Measurements from ENCODE around the gene MRM2.

MRM2 gene

DNA sequence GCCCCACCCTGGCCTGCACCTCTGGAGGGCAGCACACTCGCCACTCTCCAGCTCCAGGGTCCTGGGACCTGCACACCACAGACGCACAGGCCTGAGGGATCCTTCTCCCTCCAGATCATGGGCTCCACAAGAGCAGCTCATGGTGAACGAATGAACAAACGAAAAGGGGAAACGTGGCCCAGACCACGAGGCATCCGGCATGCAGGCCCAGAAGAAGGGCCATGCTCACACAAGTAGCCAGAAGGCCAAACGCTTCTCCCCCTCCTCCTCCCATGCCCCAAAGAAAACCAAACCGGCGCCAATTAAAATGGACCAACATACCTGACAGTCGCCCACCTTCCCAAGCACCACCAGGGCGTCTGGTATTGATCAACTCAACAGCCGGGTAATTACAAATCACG, 39.6 kb downstream of the MRM2 start:
- no peak overlapping the region for H3K27ac ChIP-seq
- TF ChIP-seq, protein P1, sequence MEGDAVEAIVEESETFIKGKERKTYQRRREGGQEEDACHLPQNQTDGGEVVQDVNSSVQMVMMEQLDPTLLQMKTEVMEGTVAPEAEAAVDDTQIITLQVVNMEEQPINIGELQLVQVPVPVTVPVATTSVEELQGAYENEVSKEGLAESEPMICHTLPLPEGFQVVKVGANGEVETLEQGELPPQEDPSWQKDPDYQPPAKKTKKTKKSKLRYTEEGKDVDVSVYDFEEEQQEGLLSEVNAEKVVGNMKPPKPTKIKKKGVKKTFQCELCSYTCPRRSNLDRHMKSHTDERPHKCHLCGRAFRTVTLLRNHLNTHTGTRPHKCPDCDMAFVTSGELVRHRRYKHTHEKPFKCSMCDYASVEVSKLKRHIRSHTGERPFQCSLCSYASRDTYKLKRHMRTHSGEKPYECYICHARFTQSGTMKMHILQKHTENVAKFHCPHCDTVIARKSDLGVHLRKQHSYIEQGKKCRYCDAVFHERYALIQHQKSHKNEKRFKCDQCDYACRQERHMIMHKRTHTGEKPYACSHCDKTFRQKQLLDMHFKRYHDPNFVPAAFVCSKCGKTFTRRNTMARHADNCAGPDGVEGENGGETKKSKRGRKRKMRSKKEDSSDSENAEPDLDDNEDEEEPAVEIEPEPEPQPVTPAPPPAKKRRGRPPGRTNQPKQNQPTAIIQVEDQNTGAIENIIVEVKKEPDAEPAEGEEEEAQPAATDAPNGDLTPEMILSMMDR (conservative IDR thresholded peaks at IDR 0.05), result no peak

DNA sequence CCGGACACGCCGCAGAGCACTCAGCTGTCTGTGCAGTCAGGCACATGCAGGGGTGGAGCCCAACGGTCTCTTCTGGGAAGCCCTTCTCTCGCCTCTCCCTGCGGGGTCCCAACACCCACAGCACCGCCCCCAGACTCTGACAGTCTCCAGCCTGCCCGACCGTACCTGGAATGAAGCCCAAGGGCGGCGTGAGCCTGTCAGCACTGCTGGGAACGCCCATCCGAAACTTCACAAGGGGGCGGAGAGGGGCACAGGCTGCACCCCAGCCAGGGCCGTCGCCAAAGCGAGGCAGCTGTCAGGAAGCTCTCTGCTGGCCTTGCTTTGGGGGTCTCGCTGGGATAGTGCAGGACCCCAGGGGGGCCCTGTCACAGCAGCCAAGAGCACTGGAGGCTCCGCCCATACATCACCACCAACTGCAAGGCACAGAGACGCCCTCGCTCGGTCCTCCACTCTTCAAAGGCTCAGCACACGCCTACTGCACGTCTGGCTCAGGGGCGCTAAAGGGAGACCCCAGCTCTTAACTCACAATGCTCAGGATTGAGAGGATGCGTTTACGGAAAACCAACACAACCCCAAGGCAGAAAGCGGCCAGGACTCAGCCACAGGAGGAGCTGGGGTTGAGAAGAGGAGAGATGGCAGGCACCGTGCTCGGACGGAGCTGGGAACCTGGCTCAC, 40.2 kb downstream of the MRM2 start:
- TF ChIP-seq, protein P1 (conservative IDR thresholded peaks at IDR 0.05), result no peak
- no peak overlapping the region for H3K27ac ChIP-seq

DNA sequence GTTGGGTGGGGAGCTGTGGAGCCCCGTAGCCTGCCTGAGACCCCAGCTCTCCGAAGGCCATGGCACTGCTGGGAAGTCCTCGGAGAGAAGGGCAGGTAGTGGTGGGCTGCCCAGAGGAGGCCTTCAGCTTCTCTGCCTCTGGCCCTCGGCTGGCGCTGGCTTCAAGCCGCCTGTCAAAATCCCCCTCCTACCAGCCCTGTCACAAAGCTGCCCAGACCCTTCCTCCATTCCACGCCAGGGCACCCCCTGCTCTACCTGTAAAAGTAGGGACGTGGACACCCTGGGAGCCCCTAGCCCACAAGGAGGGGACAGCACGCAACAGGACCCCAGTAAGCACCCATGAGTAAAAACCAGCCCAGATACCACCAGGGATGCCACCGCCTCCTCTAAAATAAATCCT, 40.9 kb downstream of the MRM2 start:
- TF ChIP-seq, protein P1 (conservative IDR thresholded peaks at IDR 0.05), result no peak
- H3K27ac ChIP-seq, result no peak overlapping the region

DNA sequence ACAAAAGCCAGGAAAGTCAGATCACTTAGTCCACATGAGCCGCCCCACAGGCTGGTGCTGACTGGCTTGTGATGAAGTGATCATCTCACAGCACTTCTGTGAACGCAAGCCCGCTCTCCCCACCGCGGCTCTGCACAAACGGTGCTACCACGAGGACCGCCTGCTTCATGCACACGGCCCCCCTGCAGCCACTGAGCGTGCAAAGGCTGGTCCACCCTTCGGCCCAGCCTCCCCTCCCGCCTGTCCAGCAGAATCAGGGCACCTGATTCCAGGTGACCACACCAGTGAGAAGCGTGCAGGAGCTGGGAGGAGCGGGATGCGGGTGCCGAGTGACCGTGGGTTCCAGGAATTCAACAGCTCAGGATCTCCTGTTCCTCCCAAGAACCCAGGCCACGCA, 41.4 kb downstream of the MRM2 start:
- H3K27ac ChIP-seq, result no peak overlapping the region
- TF ChIP-seq, protein P1 (conservative IDR thresholded peaks at IDR 0.05), result no peak

DNA sequence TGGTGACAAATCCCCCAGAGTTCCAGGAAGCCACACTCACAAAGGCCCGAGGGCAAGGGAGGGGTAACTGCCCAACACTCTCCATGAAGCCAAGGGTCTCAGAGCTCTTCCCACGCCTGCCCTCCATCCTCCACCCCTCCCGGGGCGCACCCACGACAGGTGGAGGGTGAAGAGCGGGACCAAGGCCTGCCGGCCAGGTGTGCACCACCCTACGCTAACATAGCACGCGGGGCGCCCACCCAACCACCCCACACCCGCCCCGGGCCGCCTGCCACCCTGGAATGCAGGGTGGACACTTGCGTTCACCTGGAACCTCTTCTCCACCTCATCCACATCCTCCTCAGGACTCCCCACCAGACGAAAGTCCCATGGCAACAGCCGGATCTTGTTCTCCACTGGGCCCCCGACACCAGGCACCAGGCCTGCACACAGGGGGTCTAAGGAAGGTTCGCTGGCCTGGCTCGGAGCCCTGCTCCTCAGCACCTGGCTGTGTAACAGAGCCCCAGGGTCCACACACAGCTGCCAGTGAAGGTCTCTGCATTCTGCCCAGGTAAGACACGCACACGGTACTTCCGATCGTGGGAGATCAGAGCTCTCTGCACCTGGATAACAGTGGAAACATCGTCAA, 41.9 kb downstream of the MRM2 start:
- H3K27ac ChIP-seq, result no peak overlapping the region

DNA sequence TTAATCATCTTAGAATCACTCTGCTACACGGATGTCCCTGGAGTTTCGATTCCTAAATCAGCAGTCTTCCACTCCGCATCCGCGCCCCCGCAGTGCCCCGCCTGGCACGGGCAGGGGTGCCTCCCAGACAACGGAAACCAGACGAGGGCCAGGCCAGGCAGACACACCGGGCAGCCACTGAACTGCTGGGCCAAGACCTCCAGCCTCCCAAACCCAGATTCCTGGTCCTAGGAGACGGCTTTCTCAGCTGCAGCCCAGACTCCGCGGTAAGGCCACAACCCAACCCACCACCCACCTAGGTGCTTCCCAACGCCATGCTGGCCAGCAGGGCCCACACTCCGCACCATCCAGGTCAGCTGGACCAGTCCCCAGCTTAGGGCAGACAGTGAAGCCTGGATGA, 42.5 kb downstream of the MRM2 start:
- TF ChIP-seq, protein P1 (conservative IDR thresholded peaks at IDR 0.05), result no peak

More for the DNA sequence above, 41.9 kb downstream of the MRM2 start:
- TF ChIP-seq, protein P1 (conservative IDR thresholded peaks at IDR 0.05), result no peak

DNA sequence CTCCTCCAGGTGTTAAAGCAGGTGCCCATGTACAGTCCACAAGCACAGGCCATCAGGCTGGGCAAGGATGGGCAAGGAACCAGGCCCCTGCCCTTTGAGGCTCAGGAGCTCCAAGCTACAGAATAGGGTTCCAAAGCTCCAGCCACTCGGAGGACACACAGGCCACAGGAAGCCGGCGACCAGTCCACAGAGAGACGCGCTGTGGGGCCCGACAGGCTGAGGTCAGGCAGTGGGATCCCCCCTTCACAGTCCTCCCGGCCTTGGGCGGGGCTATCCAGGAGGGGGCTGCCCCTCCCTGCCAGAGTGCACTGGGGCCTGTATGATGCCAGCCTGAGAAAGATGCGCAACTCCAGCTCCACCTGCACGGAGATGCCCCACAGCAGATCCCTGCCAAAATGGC, 43.2 kb downstream of the MRM2 start:
- no peak overlapping the region for H3K27ac ChIP-seq
- TF ChIP-seq, protein P1 (conservative IDR thresholded peaks at IDR 0.05), result no peak

More for the DNA sequence above, 42.5 kb downstream of the MRM2 start:
- H3K27ac ChIP-seq, result no peak overlapping the region
